ENCODE data around the gene LZTS3.
"Not testable (repeated sequence)": the region's sequence is repeated elsewhere in the genome, so short reads cannot be mapped to it uniquely, and the experiment has no call there.

Gene LZTS3

GRCh38 chr20:3189561-3190131 lies 16.3 kb upstream of the LZTS3 start:
- no peak for TF ChIP-seq ZIC2 (tag by site-specific recombination; IDR thresholded peaks at IDR 0.05)
- no peak for TF ChIP-seq ZNF658 (tag by site-specific recombination; IDR thresholded peaks at IDR 0.05)
- TF ChIP-seq ZFP37 (tag by site-specific recombination; IDR thresholded peaks at IDR 0.05), result no peak
- peak; percentile 82 for TF ChIP-seq EGR2 (tag by site-specific recombination; IDR thresholded peaks at IDR 0.05; ENCODE audit: low read depth)
- TF ChIP-seq ZNF394 (tag by site-specific recombination; IDR thresholded peaks at IDR 0.05; ENCODE audit: borderline replicate concordance), result no peak
- peak; percentile 84 for TF ChIP-seq ZFHX2 (tag by site-specific recombination; conservative IDR thresholded peaks at IDR 0.05)
- TF ChIP-seq ZNF555 (tag by site-specific recombination; conservative IDR thresholded peaks at IDR 0.05), result no peak
- no peak for TF ChIP-seq AEBP2 (tag by site-specific recombination; IDR thresholded peaks at IDR 0.05; ENCODE audit: borderline replicate concordance)
- TF ChIP-seq ZNF785 (tag by site-specific recombination; IDR thresholded peaks at IDR 0.05), result no peak
- no peak for TF ChIP-seq BCL11B (tag by site-specific recombination; IDR thresholded peaks at IDR 0.05; ENCODE audit: low read depth)
- TF ChIP-seq ZNF560 (tag by site-specific recombination; IDR thresholded peaks at IDR 0.05; ENCODE audit: borderline replicate concordance), result no peak
- no peak for TF ChIP-seq ZNF549 (tag by site-specific recombination; IDR thresholded peaks at IDR 0.05)
- TF ChIP-seq ZFP3 (tag by site-specific recombination; IDR thresholded peaks at IDR 0.05; ENCODE audit: low read depth), result no peak
- TF ChIP-seq ZSCAN30 (tag by site-specific recombination; IDR thresholded peaks at IDR 0.05), result no peak
- no peaks in the 10 kb centered on the region for H3K9me3 ChIP-seq (ENCODE audit: control insufficient read depth, insufficient read depth, low read depth, low read length)
- ChIA-PET CTCF (no interaction called here), POLR2A (interaction anchor here (0.6 to 1.1 kb wide), 4 partner anchors 14 to 144 kb away, joined by 3 to 5 read pairs (median 3); no protein-coding TSS in a partner anchor)
- no peak overlapping the region for H3K27ac ChIP-seq (ENCODE audit: extremely low read depth, low read depth, low read length)
- no peak overlapping the region for H3K4me3 ChIP-seq (ENCODE audit: low read depth, low read length)
- no peaks in the 10 kb centered on the region for H3K4me1 ChIP-seq (ENCODE audit: control insufficient read depth, insufficient read depth, low read length)
- H3K36me3 ChIP-seq (ENCODE audit: control insufficient read depth in 2 of 2, insufficient read depth in 1 of 2, low read length in 2 of 2), result peaks cover 24 to 59% of the 10 kb centered on the region in 2 experiments

- Histone ChIP-seq H3K9me3 (ENCODE audit: control insufficient read depth, insufficient read depth, low read depth, low read length) (no peaks in the 10 kb centered on the region), H3K27ac (ENCODE audit: extremely low read depth, low read depth, low read length) (no peak overlapping the region), H3K4me3 (ENCODE audit: low read depth, low read length) (no peak overlapping the region), H3K4me1 (ENCODE audit: control insufficient read depth, insufficient read depth, low read length) (no peaks in the 10 kb centered on the region), H3K36me3 (ENCODE audit: control insufficient read depth in 2 of 2, insufficient read depth in 1 of 2, low read length in 2 of 2) (peaks cover 20 to 52% of the 10 kb centered on the region in 2 experiments; a peak in 2 of 3 replicates)
- TF ChIP-seq SCRT2 (tag by site-specific recombination; IDR thresholded peaks at IDR 0.05) (no peak), ZNF391 (tag by site-specific recombination; IDR thresholded peaks at IDR 0.05; ENCODE audit: borderline replicate concordance, low read depth) (no peak), PRDM2 (tag by site-specific recombination; IDR thresholded peaks at IDR 0.05; ENCODE audit: borderline replicate concordance) (no peak), ZNF639 (tag by site-specific recombination; IDR thresholded peaks at IDR 0.05) (no peak), ZBTB17 (tag by site-specific recombination; IDR thresholded peaks at IDR 0.05) (peak; percentile 71), ZNF654 (tag by site-specific recombination; IDR thresholded peaks at IDR 0.05; ENCODE audit: low read depth) (no peak)
- CTCF ChIA-PET, result interaction anchor here (1.0 to 1.2 kb wide), 2 partner anchors 10 to 14 kb away, joined by 3 read pairs; no protein-coding TSS in a partner anchor
- POLR2A ChIA-PET, result interaction anchor here (0.6 to 2.1 kb wide), 3 partner anchors 21 to 128 kb away, joined by 3 to 5 read pairs (median 3); partner anchors contain the start of gene ITPA
Observed at GRCh38 chr20:3188823-3189413, 15.6 kb upstream of the LZTS3 start.

- not testable (repeated sequence) for H3K4me3 ChIP-seq (ENCODE audit: low read depth, low read length); H3K4me1 ChIP-seq (ENCODE audit: control insufficient read depth, insufficient read depth, low read length); H3K27ac ChIP-seq (ENCODE audit: extremely low read depth, low read depth, low read length); H3K9me3 ChIP-seq (ENCODE audit: control insufficient read depth, insufficient read depth, low read depth, low read length)
- peaks cover 20 to 41% of the 10 kb centered on the region in 2 experiments; a peak in 2 of 3 replicates for H3K36me3 ChIP-seq (ENCODE audit: control insufficient read depth in 2 of 2, insufficient read depth in 1 of 2, low read length in 2 of 2)
- ChIA-PET POLR2A (interaction anchor here (2.1 kb wide), 1 partner anchor 22 kb away, joined by 5 read pairs; the partner anchor contains the start of gene ITPA), CTCF (interaction anchor here (0.6 to 1.0 kb wide), 4 partner anchors 15 to 134 kb away, joined by 3 to 4 read pairs (median 4); no protein-coding TSS in a partner anchor)
Observed at GRCh38 chr20:3187861-3188260, 14.5 kb upstream of the LZTS3 start.
